ENCODE measurements around the gene CSMD2. TPM values are rescaled to one million over a fixed set of nuclear protein-coding genes. Genes with fewer than 3 reads are reported as not detected.

Gene CSMD2
- total and polyA plus RNA-seq, 2 of the 8 experiments (the other 6 are each of a cell fraction or from before 2014, with no cell fraction given) = 7.0 to 14.7 TPM

DNA sequence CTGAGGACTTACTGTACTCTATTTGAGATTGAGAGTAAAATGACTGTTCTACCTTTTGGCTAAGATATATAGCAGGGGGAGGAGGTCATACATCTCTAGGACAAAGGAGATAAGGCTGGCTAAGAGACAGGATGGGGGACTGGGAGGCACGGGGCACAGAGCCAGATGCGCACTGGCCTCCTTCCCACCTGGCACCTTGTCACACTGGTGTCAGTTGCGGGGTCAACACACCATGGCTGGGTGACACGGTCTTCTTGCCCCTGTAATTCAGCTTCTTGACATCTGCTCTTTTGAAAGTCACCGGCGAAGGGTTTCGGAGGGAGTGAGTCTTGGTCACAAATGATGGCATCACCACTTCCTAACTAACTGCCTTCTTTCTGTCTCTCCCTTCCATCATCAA, 515.3 kb downstream of the CSMD2 start (continued):
- no peak for TF ChIP-seq SAP30 (IDR thresholded peaks at IDR 0.05; ENCODE audit: insufficient read depth, insufficient replicate concordance, low read length)
